Lung microvascular endothelial cell (primary cell): Measurements from ENCODE around the gene NOL3. TPM values are rescaled to one million over a fixed set of nuclear protein-coding genes. Genes with fewer than 3 reads are reported as not detected.

Experiments used
- DNase-seq, 2 donors: peaks; one replicate each; pipeline versions ENCODE4 v3.0.0 to v3.0.0-alpha.2; 2010; ENCODE audit warnings: low read depth in 2 of 2
- total RNA-seq: library from RNA; depleted of rRNA; stranded (reverse); fragments of >200 nt; gene quantifications from 2 replicates; pipeline ENCODE4 v1.2.1, GENCODE V29; 2014

Gene NOL3
- total RNA-seq, 1 donor from 2014 or later: 5.6 TPM

DNA sequence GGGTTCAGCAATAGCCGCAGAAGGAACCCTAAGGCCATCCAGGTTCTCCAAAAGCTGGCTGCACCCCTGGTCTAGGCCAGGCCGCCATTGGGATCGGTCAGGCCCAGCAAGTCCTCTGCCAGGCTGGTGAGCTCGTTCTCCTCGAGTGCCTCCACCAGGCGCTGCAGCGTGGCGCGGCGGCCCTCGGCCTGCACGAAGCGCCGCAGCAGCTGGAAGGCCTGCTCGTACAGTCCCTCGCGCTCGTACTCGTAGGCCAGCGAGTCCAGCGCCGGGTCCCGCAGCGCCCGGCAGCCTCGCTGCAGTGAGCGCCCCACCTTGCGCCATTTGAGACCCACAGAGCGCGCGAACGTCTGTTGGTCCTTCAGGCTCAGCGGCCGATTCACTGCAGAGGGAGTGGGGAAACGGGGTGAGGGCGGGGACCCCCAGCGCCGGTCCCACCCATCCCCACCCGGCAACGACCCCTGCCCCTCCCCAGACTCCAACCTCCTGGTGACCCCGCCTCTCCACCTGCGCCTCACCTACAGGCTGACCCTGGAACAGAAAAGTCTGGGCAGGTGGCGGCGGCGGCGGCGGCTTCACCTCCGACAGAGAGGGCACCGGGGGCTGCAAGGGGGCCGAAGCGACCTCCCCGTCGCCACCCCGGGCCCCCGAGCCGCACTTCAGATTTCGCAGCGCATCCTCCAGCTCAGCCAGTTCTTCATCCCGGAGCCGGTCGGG is 15.6 kb upstream of the NOL3 start:
- no peak for DNase-seq

DNA sequence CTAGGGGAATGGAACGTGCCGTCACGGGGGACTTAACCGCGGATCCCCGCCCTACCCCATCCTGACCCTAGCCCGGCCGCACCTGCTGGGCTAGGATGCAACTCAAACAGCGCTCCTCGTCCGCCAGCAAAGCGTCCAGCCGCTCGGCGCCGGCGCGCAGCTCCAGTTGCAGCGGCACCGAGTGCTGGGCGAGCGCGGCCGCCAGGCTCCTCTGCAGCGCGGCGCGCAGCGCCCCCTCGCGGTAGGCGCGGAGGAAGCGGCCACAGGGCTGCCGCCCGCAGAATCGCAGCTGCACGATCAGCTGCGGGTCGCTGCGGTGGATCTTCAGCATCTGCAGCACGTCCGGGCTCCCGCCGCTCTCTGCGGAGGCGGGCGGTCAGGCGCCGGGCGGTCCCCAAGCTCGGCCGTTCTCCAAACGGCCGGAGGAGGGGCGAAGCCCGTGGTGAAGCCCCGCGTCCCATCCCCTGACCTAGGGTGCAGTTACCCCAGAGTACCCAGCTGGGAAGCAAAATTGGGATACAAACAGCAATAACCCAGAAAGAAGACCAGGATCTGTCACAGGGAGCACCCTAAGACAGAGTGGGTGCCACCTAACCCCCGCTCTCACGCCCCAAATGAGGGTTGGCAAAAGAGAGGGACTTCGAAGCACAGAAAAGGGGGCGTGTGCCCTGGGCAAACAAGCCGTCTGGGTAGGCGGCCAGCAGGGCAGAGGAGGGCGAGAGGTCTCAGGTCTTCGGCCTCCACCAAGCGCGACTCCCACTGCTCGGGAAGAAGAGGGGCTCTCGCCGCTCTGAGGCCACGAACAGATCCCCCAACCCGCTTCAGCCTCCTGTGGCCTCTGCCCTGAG is 14.8 kb upstream of the NOL3 start:
- peak; percentile 77 to 86 for DNase-seq

- DNase-seq: no peak
Observed at GRCh38 chr16:67156143-67156844, 14.0 kb upstream of the NOL3 start.

- no peak for DNase-seq
Observed at GRCh38 chr16:67157106-67157748, 13.1 kb upstream of the NOL3 start.

GRCh38 chr16:67157892-67158635 is 12.3 kb upstream of the NOL3 start:
- no peak for DNase-seq

DNA sequence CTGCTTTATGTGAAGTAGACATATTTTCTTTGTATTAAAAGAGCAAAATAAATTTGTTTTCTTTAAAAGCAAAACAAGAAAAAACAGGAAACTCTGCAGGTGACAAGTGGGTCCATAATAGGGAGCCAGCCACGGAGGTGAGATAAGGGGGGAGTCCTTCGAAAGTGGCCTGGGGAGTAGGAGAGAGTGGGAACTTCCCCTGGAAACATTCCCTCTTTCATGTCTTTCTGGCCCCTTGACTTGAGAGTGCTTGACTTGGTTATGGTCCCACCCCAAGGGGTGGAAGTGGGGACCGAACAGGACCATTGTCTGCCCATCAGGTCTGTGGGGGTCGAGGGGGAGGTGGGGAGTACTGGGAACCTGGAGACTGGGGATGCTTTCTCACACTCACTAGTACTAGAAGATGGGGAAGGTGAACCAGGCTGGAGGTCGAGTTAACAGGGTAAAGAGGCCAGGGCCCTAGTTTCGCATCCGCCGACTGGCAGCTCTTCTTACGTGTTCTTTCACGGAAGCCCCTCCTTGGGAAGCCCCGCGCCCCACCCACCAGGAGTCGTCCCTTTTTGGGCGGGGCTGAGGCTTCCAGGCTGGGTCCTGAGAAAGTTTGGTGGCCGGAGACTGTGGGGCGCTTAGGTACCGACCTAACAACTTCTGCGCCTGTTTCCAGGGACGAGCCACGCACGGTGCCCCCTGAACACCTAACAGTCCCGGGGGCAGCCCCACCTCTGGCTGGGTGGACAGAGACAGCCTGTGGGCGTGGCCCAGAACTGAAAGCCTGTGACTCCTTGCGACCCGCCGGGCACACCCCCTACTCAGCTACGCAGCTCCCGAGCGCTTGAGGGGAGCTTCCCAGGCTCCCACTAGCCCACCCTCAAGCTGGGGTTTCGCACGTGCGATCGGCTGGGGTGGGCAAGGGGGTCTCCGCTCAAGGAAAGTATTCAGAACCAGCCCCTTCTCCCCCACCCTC is 11.4 kb upstream of the NOL3 start:
- peak in 1 of 2 donors; percentile 42 for DNase-seq

DNA sequence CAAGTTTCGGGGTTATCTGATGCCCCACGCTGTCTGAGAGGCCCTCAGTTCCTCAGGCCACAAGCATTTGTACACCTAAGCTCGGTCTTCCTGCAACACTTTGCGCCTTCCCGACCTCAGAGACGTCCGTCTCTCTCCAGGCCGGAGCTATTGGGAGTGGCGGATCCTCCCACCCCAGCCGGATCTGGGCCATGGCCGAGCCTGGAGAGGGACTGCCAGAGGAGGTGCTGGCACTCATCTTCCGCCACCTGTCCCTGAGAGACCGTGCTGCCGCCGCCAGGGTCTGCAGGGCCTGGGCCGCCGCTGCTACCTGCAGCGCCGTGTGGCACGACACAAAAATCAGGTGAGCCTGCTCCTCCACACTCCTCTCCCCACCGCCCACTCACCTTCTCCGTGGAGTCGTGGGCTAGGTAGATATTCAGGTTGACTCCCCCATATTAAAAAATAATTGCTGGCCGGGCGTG is 8.7 kb upstream of the NOL3 start:
- DNase-seq: no peak

DNA sequence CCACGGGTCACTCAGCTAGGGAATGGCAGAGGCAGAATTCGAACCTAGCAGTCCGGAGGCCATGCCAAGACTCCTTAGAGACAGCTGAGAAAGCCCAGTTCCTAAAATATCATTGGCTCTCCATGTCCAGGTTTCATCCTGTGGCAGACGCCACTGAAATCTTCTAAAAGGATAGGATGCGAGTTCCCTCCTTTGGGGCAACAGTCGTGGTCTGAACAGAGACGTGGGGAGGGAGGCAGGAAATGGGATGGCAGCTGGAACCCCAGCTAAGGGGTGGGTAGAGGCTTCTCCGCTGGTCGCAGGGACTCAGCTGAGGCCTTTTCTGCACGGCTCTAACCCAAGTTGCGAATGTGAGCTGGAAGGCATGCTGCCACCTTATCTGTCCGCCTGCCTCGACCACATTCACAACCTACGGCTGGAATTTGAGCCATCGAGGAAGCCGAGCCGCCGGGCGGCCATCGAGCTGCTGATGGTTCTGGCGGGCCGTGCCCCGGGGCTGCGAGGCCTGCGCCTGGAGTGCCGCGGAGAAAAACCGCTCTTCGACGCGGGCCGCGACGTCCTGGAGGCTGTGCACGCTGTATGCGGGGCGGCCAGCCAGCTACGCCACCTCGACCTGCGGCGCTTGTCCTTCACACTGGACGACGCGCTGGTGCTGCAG is 7.7 kb upstream of the NOL3 start:
- DNase-seq: no peak

- DNase-seq: peak; percentile 62 to 73
Observed at GRCh38 chr16:67163164-67163998, 7.0 kb upstream of the NOL3 start.

- DNase-seq: no peak
Observed at GRCh38 chr16:67163999-67164558, 6.3 kb upstream of the NOL3 start.

DNA sequence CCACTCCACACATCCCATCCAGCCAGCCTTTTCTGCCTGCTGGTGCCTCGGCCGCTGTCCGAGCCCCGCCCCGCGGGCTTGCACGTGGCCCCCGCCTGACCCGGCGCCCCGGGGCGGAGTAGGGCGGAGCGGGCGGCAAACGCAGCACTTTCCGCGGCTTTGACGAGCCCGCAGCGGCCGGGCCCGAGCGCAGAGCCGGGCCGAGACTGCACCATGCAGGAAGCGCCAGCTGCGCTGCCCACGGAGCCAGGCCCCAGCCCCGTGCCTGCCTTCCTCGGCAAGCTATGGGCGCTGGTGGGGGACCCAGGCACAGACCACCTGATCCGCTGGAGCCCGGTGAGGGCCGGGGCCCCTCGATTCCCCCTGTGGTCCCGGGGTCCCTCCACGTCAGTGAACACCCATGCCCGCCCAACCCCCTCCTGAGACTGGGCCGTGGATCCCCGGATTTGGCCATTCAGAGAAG is 5.7 kb upstream of the NOL3 start, which contains the start of gene HSF4:
HSF4 (plus strand) TSS at position 147 of the 463 bp plus-strand sequence; CDS start at position 214, 67 bp downstream.
- DNase-seq: peak in 1 of 2 donors; percentile 20

DNA sequence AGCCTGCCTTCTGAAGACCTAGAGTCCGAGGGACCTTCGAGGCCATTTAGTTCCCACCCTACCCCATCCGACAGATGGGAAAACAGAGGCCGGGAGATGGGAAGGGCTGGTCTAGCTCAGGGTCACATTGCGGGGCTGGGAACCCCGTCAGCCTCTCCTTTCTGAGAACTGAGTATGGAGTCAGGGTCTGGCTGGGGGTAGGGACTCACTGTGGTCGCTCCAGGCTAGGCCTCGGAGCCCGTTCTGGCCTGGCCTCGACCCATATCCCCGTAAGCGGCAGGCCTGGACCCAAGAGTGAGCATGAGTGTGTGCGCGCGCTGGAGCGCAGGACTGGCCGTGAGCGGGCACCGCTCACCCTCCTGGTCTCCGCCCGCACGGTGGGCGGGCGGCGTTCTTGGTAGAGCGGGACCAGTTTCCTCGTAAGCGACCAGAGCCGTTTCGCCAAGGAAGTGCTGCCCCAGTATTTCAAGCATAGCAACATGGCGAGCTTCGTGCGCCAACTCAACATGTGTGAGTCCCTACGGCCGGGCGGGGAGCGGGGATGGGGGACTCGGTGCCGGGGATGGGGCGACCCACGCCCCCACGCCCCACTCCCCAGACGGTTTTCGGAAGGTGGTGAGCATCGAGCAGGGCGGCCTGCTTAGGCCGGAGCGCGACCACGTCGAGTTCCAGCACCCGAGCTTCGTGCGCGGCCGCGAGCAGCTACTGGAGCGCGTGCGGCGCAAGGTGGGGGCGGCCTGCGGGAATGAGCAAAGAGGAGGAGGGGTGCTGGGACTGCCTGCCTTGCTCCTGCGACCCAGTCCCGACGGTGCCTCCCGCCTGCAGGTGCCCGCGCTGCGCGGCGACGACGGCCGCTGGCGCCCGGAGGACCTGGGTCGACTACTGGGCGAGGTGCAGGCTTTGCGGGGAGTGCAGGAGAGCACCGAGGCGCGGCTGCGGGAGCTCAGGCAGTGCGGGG is 4.9 kb upstream of the NOL3 start:
- DNase-seq: no peak

- DNase-seq: no peak
Observed at GRCh38 chr16:67166110-67166547, 4.2 kb upstream of the NOL3 start.

GRCh38 chr16:67166598-67167168 is 3.7 kb upstream of the NOL3 start:
- no peak for DNase-seq

- no peak for DNase-seq
Observed at GRCh38 chr16:67167588-67167987, 2.8 kb upstream of the NOL3 start.

GRCh38 chr16:67169011-67169451 is 1.3 kb upstream of the NOL3 start:
- DNase-seq: no peak
